Measurements from ENCODE around the gene FANCD2.

- TF ChIP-seq CTCF (conservative IDR thresholded peaks at IDR 0.05 in 1 of 2, IDR thresholded peaks at IDR 0.05 in 1 of 2; ENCODE audit: extremely low read depth in 1 of 2, insufficient read depth in 1 of 2, low read depth in 1 of 2, low read length in 2 of 2) (no peak), EZH2 (IDR thresholded peaks at IDR 0.05; ENCODE audit: borderline replicate concordance, low read length) (no peak)
Observed at GRCh38 chr3:10136426-10137005, 110.3 kb downstream of the FANCD2 start.
